Activated B cell treated with CpG ODN at 0.5 μM for 24 hours (primary cell): ENCODE measurements around the gene TMEM205. TPM values are rescaled to one million over a fixed set of nuclear protein-coding genes. Genes with fewer than 3 reads are reported as not detected.

ENCODE experiments used
- ATAC-seq: fragments of 200-7000 bp; cut with Tn5 transposase; one replicate; pipeline ENCODE4 v1.10.0; 2021; ENCODE audit warnings: low read depth, mild to moderate bottlenecking, moderate library complexity
- CTCF ChIA-PET: fragments of 350-600 bp; sonication (Branson Sonifier 250); formaldehyde crosslinking; loops from one replicate; lab custom pipeline; 2021; ENCODE audit warnings: antibody characterized with exemption; lab: Charles Lee
- POLR2A ChIA-PET: fragments of 350-600 bp; sonication (Branson Sonifier 250); formaldehyde crosslinking; loops from one replicate; lab custom pipeline; 2021; ENCODE audit warnings: antibody characterized with exemption; lab: Charles Lee
- DNase-seq: peaks from one replicate; pipeline ENCODE4 v3.0.0; 2022
- H3K27ac Mint-ChIP-seq: one replicate; pipeline ENCODE4 v1.8.0; 2020; ENCODE audit warnings: mixed read lengths
- H3K27me3 Mint-ChIP-seq: one replicate; pipeline ENCODE4 v1.8.0; 2021; ENCODE audit warnings: mixed read lengths
- H3K36me3 Mint-ChIP-seq: one replicate; pipeline ENCODE4 v1.8.0; 2021; ENCODE audit warnings: low read depth, mixed read lengths
- H3K4me1 Mint-ChIP-seq: one replicate; pipeline ENCODE4 v1.8.0; 2021; ENCODE audit warnings: mixed read lengths
- H3K4me3 Mint-ChIP-seq: one replicate; pipeline ENCODE4 v1.8.0; 2020; ENCODE audit warnings: mild to moderate bottlenecking, mixed read lengths
- H3K9me3 Mint-ChIP-seq: one replicate; pipeline ENCODE4 v1.8.0; 2020; ENCODE audit warnings: mixed read lengths
- CTCF ChIP-seq: fragments of 200-600 bp; IDR thresholded peaks from one replicate; pipeline ENCODE4 v1.8.0; 2022; ENCODE audit warnings: antibody characterized with exemption, mild to moderate bottlenecking
- intact Hi-C: fragments of 100-400 bp; cut with micrococcal nuclease; formaldehyde crosslinking; loops from one replicate; pipeline ENCODE4 v1.15.1; 2024
- total RNA-seq: library from RNA; stranded (reverse); gene quantifications from 2 replicates; pipeline ENCODE4 v1.2.3, GENCODE V29; 2022

TMEM205 gene
- total RNA-seq, 1 donor from 2014 or later = 68.1 TPM

DNA sequence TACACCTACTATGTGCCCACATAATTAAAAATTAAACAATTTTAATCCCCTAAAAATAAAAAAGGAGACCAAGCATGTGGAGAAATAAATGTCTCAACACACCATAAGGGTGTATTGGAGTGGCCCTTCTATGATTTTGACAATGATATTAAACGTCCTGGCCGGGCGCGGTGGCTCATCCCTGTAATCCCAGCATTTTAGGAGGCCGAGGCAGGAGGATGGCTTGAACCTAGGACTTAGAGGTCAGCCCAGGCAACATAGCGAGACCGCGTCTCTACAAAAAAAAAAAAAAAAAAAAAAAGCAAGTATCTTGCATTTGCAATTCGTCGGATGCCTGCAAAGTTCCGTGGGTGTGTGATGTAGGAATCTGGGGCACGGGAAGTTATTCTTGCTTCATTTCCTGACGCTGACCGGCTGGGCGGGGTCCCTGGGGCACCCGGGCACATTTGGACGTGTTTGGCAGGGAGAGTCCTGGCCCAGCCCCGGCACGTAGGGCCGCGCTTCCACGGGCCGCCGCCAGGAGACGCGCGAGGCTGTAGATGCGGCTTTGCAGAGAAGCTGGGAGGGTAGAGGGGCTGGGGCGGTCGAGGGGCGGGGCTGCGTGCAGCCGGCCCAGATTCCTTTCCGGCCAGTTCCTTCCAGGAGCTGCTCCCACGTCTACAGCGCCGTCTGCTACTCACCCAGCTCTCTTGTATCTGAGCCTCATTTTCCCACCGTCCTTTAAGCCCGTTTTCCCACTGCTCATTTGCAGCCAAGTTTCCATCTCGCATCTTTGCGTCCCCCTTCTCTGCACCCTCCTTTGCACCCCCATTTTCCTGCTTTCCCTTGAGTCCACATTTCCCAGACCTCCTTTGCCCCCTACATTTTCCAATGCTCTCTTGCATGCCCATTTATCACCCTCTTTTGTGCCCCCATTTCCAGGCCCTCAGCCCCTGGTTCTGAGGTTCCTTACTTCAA is 52.4 kb downstream of the TMEM205 start:
- POLR2A ChIA-PET = interaction anchor here (0.5 to 1.0 kb wide), 6 partner anchors 28 to 297 kb away, joined by 3 to 5 read pairs (median 3); no protein-coding TSS in a partner anchor
- H3K36me3 Mint-ChIP-seq = no peaks in the 10 kb centered on the region
- TF ChIP-seq CTCF = peak; percentile 80
- peak; percentile 100 for ATAC-seq
- CTCF ChIA-PET = interaction anchor here (0.6 to 1.5 kb wide), 8 partner anchors 12 to 189 kb away, joined by 3 to 13 read pairs (median 4); no protein-coding TSS in a partner anchor
- intact Hi-C loops = loop anchor here (1.0 to 10.0 kb wide), 6 partner anchors 54 to 291 kb away; partner anchors contain the start of genes CCDC159 and TMEM205
- H3K9me3 Mint-ChIP-seq = no peaks in the 10 kb centered on the region
- H3K27ac Mint-ChIP-seq = no peak overlapping the region
- peaks cover 5% of the 10 kb centered on the region for H3K27me3 Mint-ChIP-seq
- peak; percentile 84 for DNase-seq
- H3K4me1 Mint-ChIP-seq = peaks cover 6% of the 10 kb centered on the region
- H3K4me3 Mint-ChIP-seq = no peak overlapping the region

Other genes starting within 250 kb of the TMEM205 start
- gene SPC24, start 190.5 kb downstream of the TMEM205 start, total RNA-seq = 0.98 and 1.3 TPM in 2 replicates
- 2.3 and 3.3 TPM in 2 replicates for gene KANK2, start 148.7 kb downstream of the TMEM205 start, total RNA-seq
- not detected in 2 replicates for gene ANGPTL8, start 106.6 kb downstream of the TMEM205 start, total RNA-seq
- gene DOCK6, start 83.7 kb downstream of the TMEM205 start, total RNA-seq = 7.7 and 9.6 TPM in 2 replicates
- gene TSPAN16, start 50.1 kb downstream of the TMEM205 start, total RNA-seq = not detected in 2 replicates
- 4.5 and 6.2 TPM in 2 replicates for gene RAB3D, start 6.6 kb downstream of the TMEM205 start, total RNA-seq
- 27.6 and 32.1 TPM in 2 replicates for gene CCDC159, start 251 bp upstream of the TMEM205 start, total RNA-seq
- gene PLPPR2, start 9.2 kb upstream of the TMEM205 start, total RNA-seq = 1.5 and 2.2 TPM in 2 replicates
- gene SWSAP1, start 28.4 kb upstream of the TMEM205 start, total RNA-seq = 4.3 and 5.1 TPM in 2 replicates
- gene EPOR, start 38.0 kb upstream of the TMEM205 start, total RNA-seq = 1.8 and 2.5 TPM in 2 replicates
- 0.32 and 0.33 TPM in 2 replicates for gene RGL3, start 73.0 kb upstream of the TMEM205 start, total RNA-seq
- 0.29 TPM in 1 of 2 replicates, not detected in the other for gene ODAD3, start 88.9 kb upstream of the TMEM205 start, total RNA-seq
- gene PRKCSH, start 89.4 kb upstream of the TMEM205 start, total RNA-seq = 287 and 289 TPM in 2 replicates
- not detected in 2 replicates for gene ELAVL3, start 134.8 kb upstream of the TMEM205 start, total RNA-seq
- gene ZNF653, start 159.6 kb upstream of the TMEM205 start, total RNA-seq = 10.3 and 14.1 TPM in 2 replicates
- 49.3 and 54.2 TPM in 2 replicates for gene ECSIT, start 182.9 kb upstream of the TMEM205 start, total RNA-seq
- not detected in 2 replicates for gene CNN1, start 192.6 kb upstream of the TMEM205 start, total RNA-seq
- 61.7 and 66.1 TPM in 2 replicates for gene ELOF1, start 213.0 kb upstream of the TMEM205 start, total RNA-seq
- gene ACP5, start 231.4 kb upstream of the TMEM205 start, total RNA-seq = 47.6 and 50.9 TPM in 2 replicates